Inferior parietal cortex (tissue), 1 donor: Measurements from ENCODE around the gene SLC17A9.

Experiments
- DNase-seq: peaks from one replicate; pipeline ENCODE4 v3.0.0-alpha.2; 2016; ENCODE audit errors: extremely low spot score

The SLC17A9 gene

GRCh38 chr20:62968378-62969178 is 16.1 kb downstream of the SLC17A9 start:
- DNase-seq, result no peak

- no peak for DNase-seq
Measured at GRCh38 chr20:62969179-62969760, 16.8 kb downstream of the SLC17A9 start.

- DNase-seq, result no peak
Measured at GRCh38 chr20:62969939-62970306, 17.4 kb downstream of the SLC17A9 start.

DNA sequence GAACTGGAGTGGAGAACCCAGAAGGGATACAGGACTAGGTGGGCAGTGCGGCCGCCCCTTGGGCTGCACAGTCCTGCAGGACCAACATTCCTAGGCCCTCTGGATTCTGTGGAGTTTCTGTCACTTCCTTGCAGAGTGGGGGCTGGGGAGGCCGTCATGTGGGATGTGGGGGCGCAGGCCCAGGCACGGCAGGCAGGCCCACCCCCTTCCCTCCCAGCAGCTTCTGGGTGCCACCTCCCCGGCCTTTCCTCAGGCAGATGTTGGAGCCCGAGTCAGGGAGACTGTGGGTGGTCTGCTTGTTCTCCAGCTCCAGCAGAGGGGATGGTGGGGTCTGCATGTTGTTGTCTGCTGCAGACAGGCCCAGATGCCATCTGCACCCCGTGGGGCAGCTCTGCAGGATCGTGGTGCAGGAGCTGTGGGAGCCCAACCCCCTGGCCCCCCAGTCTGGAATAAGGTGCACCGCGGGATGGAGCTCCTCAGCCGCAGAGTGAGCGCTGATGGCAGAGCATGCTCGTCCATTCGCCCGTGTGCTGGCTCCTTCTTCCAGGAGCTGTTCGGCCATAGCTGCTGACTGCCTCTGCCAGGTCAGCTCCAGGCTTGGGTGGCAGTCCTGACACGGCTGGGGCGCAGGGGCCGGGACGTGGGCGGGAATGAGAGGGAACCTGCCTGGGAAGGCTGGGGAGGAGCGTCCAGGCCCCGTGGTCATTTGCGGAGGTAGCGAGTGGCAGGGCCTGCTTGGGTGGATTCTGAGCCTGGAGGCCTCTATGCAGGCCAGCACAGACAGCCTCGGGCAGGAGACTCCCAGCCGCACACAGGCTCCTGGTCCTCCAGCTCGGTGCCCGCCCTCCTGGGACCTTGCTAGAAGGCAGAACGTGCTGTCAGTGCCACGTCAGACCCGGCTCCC is 18.1 kb downstream of the SLC17A9 start:
- no peak for DNase-seq

GRCh38 chr20:62971211-62971949 is 18.9 kb downstream of the SLC17A9 start:
- DNase-seq, result no peak

DNA sequence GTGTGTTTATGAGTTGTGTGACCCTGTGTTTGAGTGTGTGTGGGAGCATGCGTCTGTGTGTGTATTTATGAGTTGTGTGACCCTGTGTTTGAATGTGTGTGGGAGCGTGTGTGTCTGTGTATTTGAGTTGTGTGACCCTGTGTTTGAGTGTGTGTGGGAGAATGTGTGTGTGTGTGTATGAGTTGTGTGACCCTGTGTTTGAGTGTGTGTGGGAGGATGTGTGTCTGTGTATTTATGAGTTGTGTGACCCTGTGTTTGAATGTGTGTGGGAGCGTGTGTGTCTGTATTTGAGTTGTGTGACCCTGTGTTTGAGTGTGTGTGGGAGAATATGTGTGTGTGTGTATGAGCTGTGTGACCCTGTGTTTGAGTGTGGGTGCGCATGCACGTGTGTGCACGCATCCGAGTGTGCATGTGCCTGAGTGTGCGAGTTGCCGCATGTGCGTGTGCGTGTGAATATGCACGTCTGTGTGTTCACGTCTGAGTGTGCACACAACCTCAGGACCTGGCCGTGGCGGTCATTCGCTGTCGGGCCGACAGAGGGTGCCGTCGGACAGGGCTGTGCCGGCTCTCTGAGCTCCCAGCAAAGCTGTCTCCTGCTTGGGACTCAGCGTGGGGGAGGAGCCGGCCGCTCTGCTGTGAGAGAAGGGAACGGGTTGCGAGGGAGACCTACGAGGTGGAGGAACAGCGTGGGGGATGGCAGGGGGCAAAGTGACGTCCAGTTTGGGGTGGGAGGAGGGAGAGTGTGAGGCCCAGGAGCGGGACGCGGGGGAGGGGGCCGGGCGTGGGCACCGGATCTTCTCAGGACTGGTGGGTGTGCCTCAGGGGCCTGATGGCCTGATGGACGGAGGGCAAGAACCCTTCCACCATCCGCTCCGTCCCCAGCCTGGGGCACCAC is 19.7 kb downstream of the SLC17A9 start:
- DNase-seq, result peak; percentile 74

GRCh38 chr20:62972845-62973745 is 20.6 kb downstream of the SLC17A9 start:
- no peak for DNase-seq

- no peak for DNase-seq
Measured at GRCh38 chr20:62975251-62975760, 22.8 kb downstream of the SLC17A9 start.

- no peak for DNase-seq
Measured at GRCh38 chr20:62975812-62976508, 23.5 kb downstream of the SLC17A9 start.

- no peak for DNase-seq
Measured at GRCh38 chr20:62976886-62977285, 24.4 kb downstream of the SLC17A9 start.

DNA sequence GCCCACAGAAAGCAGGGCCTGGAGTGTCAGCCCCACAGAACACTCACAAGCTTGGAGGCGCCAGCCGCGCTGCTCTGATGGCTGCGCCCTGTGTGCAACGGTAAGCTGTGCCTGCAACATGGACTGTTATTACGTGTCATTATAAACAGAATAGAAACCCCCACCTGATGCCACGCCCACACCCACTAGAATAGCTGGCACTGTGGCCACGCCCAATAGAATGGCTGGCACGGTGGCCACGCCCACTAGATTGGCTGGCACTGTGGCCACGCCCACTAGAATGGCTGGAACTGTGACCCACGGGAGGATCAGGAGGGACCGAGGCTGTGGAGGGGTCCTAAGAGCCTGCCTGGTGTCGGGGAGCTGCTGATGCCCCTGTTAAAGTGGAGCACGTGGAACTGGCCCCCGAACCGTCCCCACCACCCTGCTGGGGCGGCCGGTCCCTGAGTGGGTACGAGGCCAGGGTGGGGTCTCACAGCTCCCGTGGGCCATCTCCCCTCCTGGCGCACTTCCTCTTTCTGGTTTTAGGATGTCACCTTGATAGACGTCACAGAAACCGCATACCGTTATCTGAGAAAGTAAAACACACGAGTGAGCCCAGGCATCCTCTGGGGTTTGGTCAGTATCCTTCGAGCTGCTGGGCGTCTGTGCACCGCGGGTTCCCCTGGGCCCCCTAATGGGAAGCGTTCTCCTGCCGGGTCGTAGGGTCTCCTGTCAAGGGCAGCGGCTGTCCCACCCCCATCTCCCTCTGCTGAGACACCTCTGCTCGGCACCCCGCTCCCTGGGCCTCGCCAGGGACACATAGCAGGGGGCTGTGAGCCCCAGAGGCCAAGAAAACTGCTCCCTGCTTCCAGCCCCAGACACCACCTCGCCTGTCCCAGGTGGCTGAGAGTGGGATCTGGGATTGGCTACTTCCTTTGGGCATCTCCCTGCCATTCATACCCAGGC is 25.4 kb downstream of the SLC17A9 start:
- DNase-seq, result no peak

DNA sequence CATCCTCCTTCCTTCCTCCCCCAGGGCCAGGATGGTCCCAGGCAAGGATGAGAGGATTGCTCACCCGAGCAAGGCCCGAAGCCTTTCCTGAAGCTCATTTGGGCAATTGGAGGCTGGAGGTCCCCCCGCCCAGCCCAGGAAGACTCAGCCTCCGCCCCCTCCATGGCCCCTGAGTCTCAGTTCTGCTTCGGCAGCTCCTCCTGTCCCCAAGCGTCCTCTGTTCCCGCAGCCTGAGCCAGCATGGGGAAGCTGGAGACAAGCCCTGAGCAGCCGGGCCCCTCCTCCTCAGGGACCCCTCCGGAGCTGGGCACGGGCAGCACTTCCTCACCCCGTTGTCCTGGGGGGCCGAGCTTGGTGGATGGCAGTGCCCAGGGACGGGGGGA is 26.0 kb downstream of the SLC17A9 start:
- DNase-seq, result no peak

DNA sequence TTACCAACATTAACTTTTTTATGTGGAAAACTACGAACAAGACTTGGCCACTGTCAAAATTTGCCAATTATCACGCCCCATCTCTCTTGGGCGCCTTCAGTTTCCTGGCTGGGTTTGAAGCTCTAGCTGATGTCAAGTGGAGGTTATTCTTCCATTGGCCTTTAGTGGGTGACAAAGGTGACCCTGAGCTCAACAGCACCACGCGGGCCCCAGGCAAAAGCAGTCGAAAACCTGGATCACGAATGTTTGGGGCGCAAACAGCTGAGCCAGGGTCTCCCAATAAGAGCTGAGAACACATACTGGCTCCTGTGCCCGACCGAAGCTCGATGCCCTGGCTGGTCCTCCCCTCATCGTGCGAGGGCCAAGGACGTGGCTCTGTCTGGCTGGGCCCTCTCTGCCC is 26.8 kb downstream of the SLC17A9 start:
- DNase-seq, result no peak

DNA sequence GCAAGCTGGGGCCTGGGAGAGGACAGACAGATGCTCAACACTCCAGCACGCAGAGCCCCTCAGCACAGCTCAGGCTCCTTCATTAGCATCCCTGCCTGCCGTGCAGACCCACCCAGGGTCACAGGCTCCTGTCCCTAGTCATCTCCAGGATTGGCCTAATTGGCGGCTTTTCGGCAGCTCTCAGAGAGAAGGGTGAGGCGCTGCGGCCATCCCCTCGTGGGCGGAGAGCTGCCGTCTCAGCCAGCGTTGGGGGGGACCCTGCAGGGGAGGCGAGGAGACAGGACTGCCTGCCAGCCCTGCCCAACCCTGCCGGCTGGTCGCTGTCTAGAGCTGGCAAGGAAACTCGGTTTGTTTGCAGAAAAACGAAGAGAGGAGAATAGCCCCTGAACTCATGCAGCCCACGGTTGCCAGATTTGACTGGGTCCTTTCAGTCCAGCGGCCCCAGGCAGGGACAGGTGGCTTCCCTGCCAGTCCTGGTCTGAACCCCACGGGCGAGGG is 27.4 kb downstream of the SLC17A9 start:
- DNase-seq, result no peak

DNA sequence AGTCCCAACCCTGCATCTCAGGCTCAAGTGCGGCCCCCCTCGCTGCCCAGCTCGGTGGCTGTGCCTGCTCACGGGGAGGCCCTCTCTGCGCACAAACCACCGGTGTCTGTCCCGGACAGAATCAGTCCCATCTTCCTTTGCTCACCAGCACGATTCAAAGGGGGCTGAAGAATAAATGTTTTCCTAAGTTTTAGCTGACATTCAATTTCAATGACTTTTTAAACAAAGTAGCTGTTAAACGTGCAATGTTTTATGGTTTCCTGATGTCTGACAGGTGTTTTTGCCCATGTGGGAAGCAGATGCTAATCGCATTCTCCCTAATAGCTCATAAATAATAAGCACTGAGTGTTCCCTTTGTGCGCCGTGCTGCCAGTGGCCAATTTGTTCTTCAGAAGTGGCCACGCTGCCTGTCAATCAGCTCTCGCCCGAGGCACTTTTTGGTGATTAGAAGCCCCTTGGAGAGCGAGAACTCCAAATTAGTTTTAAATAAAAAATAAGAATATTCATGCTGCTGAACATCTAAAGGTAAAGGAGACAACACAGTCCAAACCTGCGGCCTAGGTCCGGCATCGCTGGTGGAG is 28.0 kb downstream of the SLC17A9 start:
- no peak for DNase-seq

- DNase-seq, result no peak
Measured at GRCh38 chr20:62980970-62981369, 28.5 kb downstream of the SLC17A9 start.
